Activated B cell treated with CpG ODN at 0.5 μM for 24 hours (primary cell): ENCODE results near the gene RPS6KA2. TPM values are rescaled to one million over a fixed set of nuclear protein-coding genes. Genes with fewer than 3 reads are reported as not detected.
"Not testable (repeated sequence)": the region's sequence is repeated elsewhere in the genome, so short reads cannot be mapped to it uniquely, and the experiment has no call there.

ENCODE experiments used
- ATAC-seq: fragments of 200-7000 bp; cut with Tn5 transposase; one replicate; pipeline ENCODE4 v1.10.0; 2021; ENCODE audit warnings: low read depth, mild to moderate bottlenecking, moderate library complexity
- CTCF ChIA-PET: fragments of 350-600 bp; sonication (Branson Sonifier 250); formaldehyde crosslinking; loops from one replicate; lab custom pipeline; 2021; ENCODE audit warnings: antibody characterized with exemption; lab: Charles Lee
- POLR2A ChIA-PET: fragments of 350-600 bp; sonication (Branson Sonifier 250); formaldehyde crosslinking; loops from one replicate; lab custom pipeline; 2021; ENCODE audit warnings: antibody characterized with exemption; lab: Charles Lee
- DNase-seq: peaks from one replicate; pipeline ENCODE4 v3.0.0; 2022
- H3K27ac Mint-ChIP-seq: one replicate; pipeline ENCODE4 v1.8.0; 2020; ENCODE audit warnings: mixed read lengths
- H3K27me3 Mint-ChIP-seq: one replicate; pipeline ENCODE4 v1.8.0; 2021; ENCODE audit warnings: mixed read lengths
- H3K36me3 Mint-ChIP-seq: one replicate; pipeline ENCODE4 v1.8.0; 2021; ENCODE audit warnings: low read depth, mixed read lengths
- H3K4me1 Mint-ChIP-seq: one replicate; pipeline ENCODE4 v1.8.0; 2021; ENCODE audit warnings: mixed read lengths
- H3K4me3 Mint-ChIP-seq: one replicate; pipeline ENCODE4 v1.8.0; 2020; ENCODE audit warnings: mild to moderate bottlenecking, mixed read lengths
- H3K9me3 Mint-ChIP-seq: one replicate; pipeline ENCODE4 v1.8.0; 2020; ENCODE audit warnings: mixed read lengths
- CTCF ChIP-seq: fragments of 200-600 bp; IDR thresholded peaks from one replicate; pipeline ENCODE4 v1.8.0; 2022; ENCODE audit warnings: antibody characterized with exemption, mild to moderate bottlenecking
- intact Hi-C: fragments of 100-400 bp; cut with micrococcal nuclease; formaldehyde crosslinking; loops from one replicate; pipeline ENCODE4 v1.15.1; 2024
- total RNA-seq: library from RNA; stranded (reverse); gene quantifications from 2 replicates; pipeline ENCODE4 v1.2.3, GENCODE V29; 2022

Gene RPS6KA2
- total RNA-seq, 1 donor from 2014 or later, result 14.4 TPM

- Mint-ChIP-seq H3K4me3 (no peak overlapping the region), H3K36me3 (no peaks in the 10 kb centered on the region), H3K27me3 (no peaks in the 10 kb centered on the region), H3K4me1 (peaks cover 34% of the 10 kb centered on the region), H3K9me3 (no peaks in the 10 kb centered on the region), H3K27ac (no peak overlapping the region)
- intact Hi-C loops, result loop anchor here (5.0 kb wide), 1 partner anchor 412 kb away; the partner anchor contains the start of gene CEP43
- ChIA-PET POLR2A (interaction anchor here (0.6 kb wide), 2 partner anchors 27 to 332 kb away, joined by 3 to 6 read pairs; no protein-coding TSS in a partner anchor), CTCF (no interaction called here)
- TF ChIP-seq CTCF, result no peak
- no peak for ATAC-seq
- no peak for DNase-seq
Observed at GRCh38 chr6:166584853-166585429, 42.1 kb downstream of the RPS6KA2 start.

- no peak overlapping the region for H3K4me3 Mint-ChIP-seq
- CTCF ChIA-PET, result interaction anchor here (1.3 kb wide), 1 partner anchor 406 kb away, joined by 3 read pairs; no protein-coding TSS in a partner anchor
- H3K27ac Mint-ChIP-seq, result no peak overlapping the region
- TF ChIP-seq CTCF, result no peak
- DNase-seq, result no peak
- no peaks in the 10 kb centered on the region for H3K9me3 Mint-ChIP-seq
- intact Hi-C loops, result no loop called here
- H3K4me1 Mint-ChIP-seq, result peaks cover 26% of the 10 kb centered on the region
- ATAC-seq, result no peak
- POLR2A ChIA-PET, result interaction anchor here (0.8 kb wide), 1 partner anchor 43 kb away, joined by 3 read pairs; the partner anchor contains the start of gene RPS6KA2
- no peaks in the 10 kb centered on the region for H3K27me3 Mint-ChIP-seq
- no peaks in the 10 kb centered on the region for H3K36me3 Mint-ChIP-seq
Observed at GRCh38 chr6:166584155-166584554, 42.9 kb downstream of the RPS6KA2 start.

GRCh38 chr6:166583230-166583965, 43.7 kb downstream of the RPS6KA2 start:
- DNase-seq (no peak), ATAC-seq (no peak)
- intact Hi-C loops, result no loop called here
- CTCF ChIA-PET, result interaction anchor here (1.3 kb wide), 1 partner anchor 407 kb away, joined by 3 read pairs; no protein-coding TSS in a partner anchor
- TF ChIP-seq CTCF, result no peak
- no peaks in the 10 kb centered on the region for H3K36me3 Mint-ChIP-seq
- H3K4me1 Mint-ChIP-seq, result peaks cover 19% of the 10 kb centered on the region
- H3K9me3 Mint-ChIP-seq, result no peaks in the 10 kb centered on the region
- no peak overlapping the region for H3K27ac Mint-ChIP-seq
- POLR2A ChIA-PET, result interaction anchor here (0.8 kb wide), 1 partner anchor 44 kb away, joined by 3 read pairs; the partner anchor contains the start of gene RPS6KA2
- no peak overlapping the region for H3K4me3 Mint-ChIP-seq
- no peaks in the 10 kb centered on the region for H3K27me3 Mint-ChIP-seq

- H3K36me3 Mint-ChIP-seq, result peaks cover 2% of the 10 kb centered on the region
- ChIA-PET CTCF (interaction anchor here (1.1 kb wide), 1 partner anchor 366 kb away, joined by 4 read pairs; no protein-coding TSS in a partner anchor), POLR2A (no interaction called here)
- DNase-seq (no peak), ATAC-seq (no peak)
- H3K4me3 Mint-ChIP-seq, result no peak overlapping the region
- no peaks in the 10 kb centered on the region for H3K27me3 Mint-ChIP-seq
- no peak for TF ChIP-seq CTCF
- H3K9me3 Mint-ChIP-seq, result no peaks in the 10 kb centered on the region
- no peak overlapping the region for H3K27ac Mint-ChIP-seq
- intact Hi-C loops, result no loop called here
- H3K4me1 Mint-ChIP-seq, result peaks cover 9% of the 10 kb centered on the region
Observed at GRCh38 chr6:166582258-166582657, 44.8 kb downstream of the RPS6KA2 start.

- intact Hi-C loops, ATAC-seq, H3K27me3 Mint-ChIP-seq, H3K4me3 Mint-ChIP-seq, H3K9me3 Mint-ChIP-seq, H3K27ac Mint-ChIP-seq, H3K4me1 Mint-ChIP-seq, H3K36me3 Mint-ChIP-seq, DNase-seq, POLR2A ChIA-PET: not testable (repeated sequence)
- CTCF ChIA-PET, result interaction anchor here (1.1 kb wide), 1 partner anchor 366 kb away, joined by 4 read pairs; no protein-coding TSS in a partner anchor
Observed at GRCh38 chr6:166581801-166582200, 45.2 kb downstream of the RPS6KA2 start.
